ENCODE results near the gene PLEKHH2. TPM values are rescaled to one million over a fixed set of nuclear protein-coding genes. Genes with fewer than 3 reads are reported as not detected.

The PLEKHH2 gene
- total and polyA plus RNA-seq, 2 of the 13 experiments (the other 11 are each of a cell fraction or from before 2014, with no cell fraction given) = 1.1 to 3.0 TPM

DNA sequence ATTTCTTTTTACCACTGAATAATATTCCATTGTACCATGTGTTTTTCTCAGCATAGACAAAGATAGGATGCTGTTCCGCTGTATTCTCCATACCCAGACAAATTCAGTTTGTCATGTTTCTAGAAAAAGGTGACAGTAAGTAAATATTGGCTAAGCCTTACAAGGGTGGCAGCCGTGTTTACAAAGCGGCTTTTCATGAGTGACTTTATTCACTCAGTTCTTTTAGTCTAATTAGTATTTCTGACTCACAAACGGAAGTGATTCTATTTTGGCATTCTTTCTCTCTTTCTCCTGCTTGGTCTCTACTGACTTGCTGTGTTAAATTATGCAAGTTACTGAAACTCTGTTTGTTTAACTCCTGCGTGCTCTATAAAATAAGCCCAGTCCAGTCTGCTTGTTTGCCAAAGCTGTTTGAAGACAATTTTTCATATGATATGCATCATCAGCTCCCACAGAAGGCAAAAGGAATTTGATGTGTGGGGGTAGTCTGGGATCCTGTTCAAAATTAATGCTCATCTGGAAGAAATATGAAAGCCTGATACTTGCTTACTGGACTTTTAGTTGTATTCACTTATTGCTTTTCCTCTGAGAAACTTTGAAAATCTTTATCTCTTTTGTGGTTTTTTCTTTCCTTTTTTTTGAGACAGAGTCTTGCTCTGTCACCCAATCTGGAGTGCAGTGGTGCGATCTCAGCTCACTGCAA, 2.3 kb upstream of the PLEKHH2 start (continued):
- TF ChIP-seq SNAPC5 (CRISPR knock-in tag; IDR thresholded peaks at IDR 0.05; ENCODE audit: borderline replicate concordance) = no peak
- TF ChIP-seq ZNF335 (CRISPR knock-in tag; IDR thresholded peaks at IDR 0.05) = no peak
- no peak for TF ChIP-seq RFX3 (CRISPR knock-in tag; IDR thresholded peaks at IDR 0.05)
- TF ChIP-seq ZNF782 (CRISPR knock-in tag; IDR thresholded peaks at IDR 0.05; ENCODE audit: borderline replicate concordance) = no peak
- TF ChIP-seq ELF3 (CRISPR knock-in tag; IDR thresholded peaks at IDR 0.05) = peak; percentile 97
- TF ChIP-seq ZNF577 (CRISPR knock-in tag; IDR thresholded peaks at IDR 0.05; ENCODE audit: borderline replicate concordance, low read depth) = no peak
- TF ChIP-seq ELK4 (CRISPR knock-in tag; IDR thresholded peaks at IDR 0.05; ENCODE audit: borderline replicate concordance) = no peak
- TF ChIP-seq POLR2AphosphoS5 (IDR thresholded peaks at IDR 0.05; ENCODE audit: low read depth, low read length) = no peak
- no peak for TF ChIP-seq KLF13 (CRISPR knock-in tag; IDR thresholded peaks at IDR 0.05)
- TF ChIP-seq, protein P1, sequence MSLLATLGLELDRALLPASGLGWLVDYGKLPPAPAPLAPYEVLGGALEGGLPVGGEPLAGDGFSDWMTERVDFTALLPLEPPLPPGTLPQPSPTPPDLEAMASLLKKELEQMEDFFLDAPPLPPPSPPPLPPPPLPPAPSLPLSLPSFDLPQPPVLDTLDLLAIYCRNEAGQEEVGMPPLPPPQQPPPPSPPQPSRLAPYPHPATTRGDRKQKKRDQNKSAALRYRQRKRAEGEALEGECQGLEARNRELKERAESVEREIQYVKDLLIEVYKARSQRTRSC (CRISPR knock-in tag; IDR thresholded peaks at IDR 0.05; ENCODE audit: low read depth) = no peak
- no peak for TF ChIP-seq ZNF780A (CRISPR knock-in tag; IDR thresholded peaks at IDR 0.05)
- TF ChIP-seq ELF1 (CRISPR knock-in tag; IDR thresholded peaks at IDR 0.05) = peak; percentile 15; the same call in 1 of the 2 replicates
- TF ChIP-seq HOXA5 (CRISPR knock-in tag; IDR thresholded peaks at IDR 0.05) = no peak
- no peak for TF ChIP-seq ZNF274 (CRISPR knock-in tag; IDR thresholded peaks at IDR 0.05)
- TF ChIP-seq RCOR2 (CRISPR knock-in tag; IDR thresholded peaks at IDR 0.05) = peak; percentile 92
- TF ChIP-seq FOXO4 (CRISPR knock-in tag; conservative IDR thresholded peaks at IDR 0.05) = no peak
- TF ChIP-seq SP2 (CRISPR knock-in tag; IDR thresholded peaks at IDR 0.05) = no peak
- TF ChIP-seq RAD51 (IDR thresholded peaks at IDR 0.05; ENCODE audit: borderline replicate concordance) = no peak
- TF ChIP-seq ZNF431 (CRISPR knock-in tag; IDR thresholded peaks at IDR 0.05; ENCODE audit: borderline replicate concordance, low read depth) = no peak; the same call in 1 of the 2 replicates
- no peak for TF ChIP-seq RELA (CRISPR knock-in tag; IDR thresholded peaks at IDR 0.05)
- no peak for TF ChIP-seq ZNF296 (CRISPR knock-in tag; conservative IDR thresholded peaks at IDR 0.05)
- no peak for TF ChIP-seq CBX5 (CRISPR knock-in tag; IDR thresholded peaks at IDR 0.05; ENCODE audit: borderline replicate concordance)
- no peak for TF ChIP-seq ZBTB49 (CRISPR knock-in tag; IDR thresholded peaks at IDR 0.05; ENCODE audit: borderline replicate concordance)
- TF ChIP-seq ZNF800 (CRISPR knock-in tag; IDR thresholded peaks at IDR 0.05) = peak; percentile 73; the same call in 1 of the 2 replicates
